Activated CD4-positive, alpha-beta T cell treated with anti-CD3 and anti-CD28 coated beads, Interleukin-2, amount 50 U/mL, for 1 hour (primary cell): ENCODE measurements around the gene LYPLAL1.

ENCODE experiments used
- DNase-seq: peaks from one replicate; pipeline ENCODE4 v3.0.0-alpha.2; 2020

LYPLAL1 gene

DNA sequence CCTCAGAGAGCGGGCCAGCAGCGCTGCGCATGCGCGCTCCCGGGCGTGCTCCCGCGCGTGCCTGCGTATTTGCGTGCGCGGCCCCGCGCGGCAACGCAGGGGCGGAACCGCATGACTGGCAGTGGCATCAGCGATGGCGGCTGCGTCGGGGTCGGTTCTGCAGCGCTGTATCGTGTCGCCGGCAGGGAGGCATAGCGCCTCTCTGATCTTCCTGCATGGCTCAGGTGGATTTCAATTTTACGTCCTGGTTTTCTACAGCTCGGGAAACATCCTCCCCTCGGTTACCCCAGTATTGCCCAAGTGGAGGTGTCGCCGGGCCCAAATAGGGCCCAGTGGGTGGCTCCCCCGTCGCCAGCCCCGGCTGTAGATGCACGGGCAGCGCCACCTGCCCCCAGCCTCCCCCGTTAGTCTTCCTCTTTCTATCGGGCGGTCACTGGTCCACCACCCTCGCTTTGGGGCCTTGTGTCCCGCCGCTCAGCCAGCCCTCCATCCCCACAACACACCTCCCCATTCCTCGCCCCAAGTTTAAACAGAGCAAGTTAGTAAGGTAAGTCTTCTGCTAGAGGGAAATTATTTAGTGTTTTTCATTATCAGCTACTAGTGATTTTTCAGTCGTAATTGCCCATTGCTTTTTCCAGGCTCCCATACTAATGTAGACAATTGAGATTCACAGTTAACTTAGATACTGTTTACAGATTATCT is at the start of gene LYPLAL1:
LYPLAL1 (plus strand) TSS at position 121 of the 702 bp plus-strand sequence; CDS start at position 134, 13 bp downstream.
- DNase-seq, result peak; percentile 86

DNA sequence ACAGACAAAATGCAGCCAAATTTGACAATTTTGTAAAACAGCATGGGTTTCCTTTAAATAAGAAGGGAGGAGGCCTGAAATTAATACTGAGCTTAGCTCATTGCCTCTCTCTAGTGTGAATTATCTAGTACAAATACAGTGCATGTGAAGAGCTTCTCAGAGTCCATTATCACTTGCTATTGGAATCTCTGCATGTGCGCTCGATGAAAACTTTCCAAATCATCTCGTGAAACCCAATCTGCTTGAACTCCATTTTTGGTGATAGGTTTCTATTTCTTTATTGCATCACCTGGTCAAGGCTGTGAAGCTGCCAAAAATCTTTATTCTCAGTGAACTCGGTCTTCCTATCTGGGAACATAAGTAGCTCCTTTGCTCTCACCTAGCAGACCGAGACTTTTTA is 49.5 kb upstream of the LYPLAL1 start:
- no peak for DNase-seq

DNA sequence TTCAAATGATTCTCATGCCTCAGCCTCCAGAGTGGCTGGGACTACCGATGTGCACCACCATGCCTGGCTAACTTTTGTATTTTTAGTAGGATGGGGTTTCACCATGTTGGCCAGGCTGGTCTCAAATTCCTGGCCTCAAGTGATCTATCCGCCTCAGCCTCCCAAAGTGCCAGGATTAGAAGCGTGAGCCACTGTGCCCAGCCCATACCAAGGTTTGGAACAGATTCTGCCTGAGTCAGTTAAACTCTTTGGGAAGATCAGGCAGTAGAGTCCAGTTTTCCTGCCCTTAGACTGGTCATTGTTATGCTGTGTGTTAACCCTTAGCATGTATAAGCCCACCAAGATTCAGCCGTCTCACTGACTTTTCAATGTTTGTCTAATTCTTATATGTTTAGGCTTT is 48.3 kb upstream of the LYPLAL1 start:
- no peak for DNase-seq

DNA sequence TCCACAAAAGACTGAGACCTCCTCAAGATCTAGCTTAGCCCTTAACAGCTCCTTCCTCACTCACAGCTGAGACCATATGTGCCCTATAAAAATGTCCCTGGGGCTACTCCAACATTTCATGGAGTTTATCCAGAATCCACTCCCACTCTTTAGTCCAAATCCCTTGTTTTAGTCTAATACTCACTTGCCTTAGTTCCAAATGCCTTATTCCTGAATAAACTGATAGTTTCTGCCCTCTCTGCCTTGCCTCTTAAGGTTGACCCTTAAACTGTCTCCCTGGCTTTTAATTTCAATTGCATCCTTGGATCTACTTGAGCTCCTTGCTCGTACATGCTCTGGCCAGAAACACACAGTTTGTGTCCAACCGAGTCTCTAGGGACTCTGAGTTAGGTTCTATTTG is 47.3 kb upstream of the LYPLAL1 start:
- DNase-seq, result no peak

DNA sequence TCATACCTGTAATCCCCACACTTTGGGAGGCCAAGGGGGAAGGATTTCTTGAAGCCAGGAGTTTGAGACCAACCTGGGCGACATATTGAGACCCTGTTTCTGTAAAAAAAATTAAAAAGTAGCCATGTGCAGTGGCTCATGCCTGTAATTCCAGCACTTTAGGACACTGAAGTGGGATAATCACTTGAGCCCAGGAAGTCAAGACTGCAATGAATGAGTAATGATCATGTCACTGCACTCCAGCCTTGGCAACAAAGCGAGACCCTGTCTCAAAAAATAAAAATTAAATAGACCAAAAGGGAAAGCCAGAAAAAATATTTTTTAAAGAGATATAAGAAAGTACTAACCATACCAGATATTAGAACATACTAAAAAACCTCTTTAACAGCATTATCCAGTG is 44.7 kb upstream of the LYPLAL1 start:
- no peak for DNase-seq

DNA sequence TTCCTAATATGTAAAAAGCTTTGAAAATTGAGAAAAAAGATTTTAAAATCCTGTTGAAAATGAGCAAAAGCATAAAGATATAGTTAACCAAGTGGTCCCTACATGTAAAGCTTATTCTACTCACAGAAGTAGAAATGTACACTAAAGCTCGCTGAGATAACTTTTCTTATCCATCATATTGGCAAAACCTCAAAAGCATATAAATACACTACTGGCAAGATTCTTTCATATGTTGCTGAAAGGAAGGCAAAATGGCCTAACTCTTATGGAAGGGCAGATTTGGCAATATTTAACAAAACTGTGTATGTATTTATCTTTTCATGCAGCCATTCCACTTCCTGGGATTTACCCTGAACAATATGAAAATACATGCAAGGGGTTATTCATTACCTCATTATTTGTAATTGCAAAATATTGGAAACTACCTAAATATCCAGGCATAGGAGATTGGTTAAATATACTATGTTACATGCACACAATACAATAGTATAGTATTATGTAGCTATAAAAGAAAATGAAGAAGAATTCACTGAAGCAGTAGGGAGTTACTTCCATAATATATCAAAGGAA is 43.2 kb upstream of the LYPLAL1 start:
- no peak for DNase-seq

DNA sequence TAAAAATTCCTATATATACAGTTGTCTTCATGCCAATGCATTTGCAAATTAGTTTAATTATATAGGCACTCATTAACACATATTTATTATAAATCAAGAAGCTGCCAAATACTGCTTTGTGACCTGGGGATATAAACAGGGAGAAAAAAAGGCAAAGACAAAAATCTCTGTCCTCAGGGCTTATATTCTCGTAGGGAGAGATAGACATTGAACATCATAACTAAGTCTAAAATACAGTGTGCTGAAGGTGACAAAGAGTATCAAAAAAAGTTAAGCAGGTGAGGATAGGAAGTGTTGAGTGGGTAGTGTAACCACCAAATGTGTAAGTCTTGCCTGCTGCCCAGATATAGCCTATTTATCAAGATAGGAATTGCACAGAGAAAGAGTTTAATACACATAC is 40.7 kb upstream of the LYPLAL1 start:
- no peak for DNase-seq

DNA sequence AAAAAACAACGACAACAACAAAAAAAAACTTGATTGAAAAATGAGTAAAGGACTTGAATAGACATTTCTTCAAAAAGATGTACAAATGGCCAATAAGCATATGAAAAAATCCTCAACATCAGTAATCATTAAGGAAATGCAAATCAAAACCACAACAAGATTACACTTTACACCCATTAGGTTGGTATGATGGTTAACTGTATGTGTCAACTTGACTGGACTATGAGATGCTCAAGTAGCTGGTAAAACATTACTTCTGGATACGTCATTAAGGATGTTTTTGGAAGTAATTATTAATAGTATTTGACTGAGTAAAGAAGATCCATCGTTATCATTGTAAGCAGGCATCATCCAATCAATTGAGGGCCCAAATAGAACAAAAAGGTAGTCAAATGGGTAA is 34.9 kb upstream of the LYPLAL1 start:
- no peak for DNase-seq

DNA sequence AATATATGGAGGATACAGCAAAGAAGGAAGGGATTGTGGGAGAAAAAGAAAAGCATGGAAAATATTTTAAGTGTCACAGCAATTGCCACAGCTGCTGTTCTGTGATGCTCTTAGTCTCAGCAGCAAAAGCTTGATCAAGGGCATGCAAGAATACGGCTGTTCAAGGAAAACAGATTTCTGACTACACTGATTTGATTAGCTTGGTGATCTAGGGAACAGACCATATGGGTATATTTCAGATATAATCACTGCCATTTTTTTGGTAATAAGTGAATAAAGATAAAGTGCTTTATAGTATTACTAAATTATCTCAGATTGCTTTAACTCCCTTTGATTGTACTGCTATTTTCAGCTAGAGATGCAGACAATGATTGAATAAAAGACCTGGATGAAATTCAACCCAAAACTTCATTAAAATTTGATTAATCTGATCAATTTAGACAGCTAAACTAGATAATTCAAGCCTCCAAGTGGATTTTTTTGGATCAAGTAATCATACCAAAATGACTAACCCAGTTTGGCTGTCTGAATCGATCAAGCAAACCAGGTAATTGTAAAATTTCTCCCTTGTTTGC is 33.3 kb upstream of the LYPLAL1 start:
- DNase-seq, result no peak

DNA sequence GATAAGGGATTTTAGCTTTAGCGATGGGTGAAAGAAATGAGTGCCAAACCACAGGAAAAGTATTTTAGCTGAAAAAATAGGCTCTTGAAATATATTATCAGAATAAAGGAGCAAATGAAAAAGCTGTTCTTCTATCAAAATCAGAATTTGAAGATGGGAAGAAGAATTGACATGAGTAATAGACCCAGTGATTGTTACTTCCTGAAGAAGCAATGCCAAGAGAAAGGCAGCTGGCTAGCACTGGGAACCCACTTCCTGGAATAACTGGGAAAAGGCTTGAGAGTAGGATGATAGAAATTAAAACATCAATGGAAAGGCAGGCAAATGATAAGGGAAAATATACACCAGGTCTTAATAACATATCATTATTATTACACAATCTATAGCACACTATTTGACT is 29.9 kb upstream of the LYPLAL1 start:
- no peak for DNase-seq

DNA sequence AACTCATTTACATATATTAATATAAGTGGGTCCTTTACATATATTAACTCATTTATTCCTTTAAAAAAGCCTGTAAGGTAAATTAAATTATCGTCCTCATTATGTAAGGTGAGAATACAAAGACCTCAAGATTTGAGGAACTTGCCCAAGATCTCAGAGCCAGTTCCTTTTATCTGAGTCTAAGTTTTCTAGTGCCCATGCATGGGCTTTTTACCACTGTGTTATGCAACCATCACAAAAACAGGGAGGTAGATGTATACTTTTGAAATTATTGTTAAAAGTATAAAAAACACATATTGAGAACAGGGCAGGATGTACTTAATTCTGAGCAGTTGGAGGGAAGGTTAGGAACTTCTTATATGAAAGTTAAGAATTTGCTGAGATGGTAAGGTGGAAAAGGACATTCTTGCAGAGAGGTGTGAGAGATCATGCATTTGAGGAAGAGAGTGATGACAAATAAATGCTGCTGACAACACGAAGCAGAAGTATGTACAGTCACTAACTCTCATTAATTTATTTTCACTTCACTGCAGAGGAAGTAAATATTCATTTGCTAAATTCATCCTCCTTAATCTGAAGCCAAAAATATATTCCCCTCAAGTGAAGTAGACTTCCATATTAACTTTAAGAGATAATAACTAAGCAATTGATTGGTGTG is 28.9 kb upstream of the LYPLAL1 start:
- DNase-seq, result no peak

DNA sequence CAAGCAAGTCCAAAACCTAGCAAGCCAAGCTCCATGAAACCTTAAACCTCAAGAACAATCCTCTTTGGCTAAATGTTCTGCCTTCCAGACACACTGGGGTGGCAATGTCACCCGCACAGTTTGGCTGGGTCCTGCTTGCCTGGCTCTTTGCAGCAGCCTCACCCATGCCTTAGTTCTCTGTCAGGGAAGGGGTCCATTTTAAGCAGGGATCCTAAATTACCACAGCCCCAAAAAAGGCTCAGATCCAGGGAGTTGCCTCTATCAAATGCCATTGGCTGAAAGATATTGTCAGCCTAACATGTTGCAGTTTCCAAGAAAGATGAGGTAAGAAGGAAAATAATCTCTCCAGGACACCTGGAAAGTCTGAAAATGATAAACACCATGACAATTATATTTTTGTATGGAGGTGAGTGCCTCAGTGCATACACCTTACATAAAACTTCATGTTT is 26.1 kb upstream of the LYPLAL1 start:
- DNase-seq, result no peak

DNA sequence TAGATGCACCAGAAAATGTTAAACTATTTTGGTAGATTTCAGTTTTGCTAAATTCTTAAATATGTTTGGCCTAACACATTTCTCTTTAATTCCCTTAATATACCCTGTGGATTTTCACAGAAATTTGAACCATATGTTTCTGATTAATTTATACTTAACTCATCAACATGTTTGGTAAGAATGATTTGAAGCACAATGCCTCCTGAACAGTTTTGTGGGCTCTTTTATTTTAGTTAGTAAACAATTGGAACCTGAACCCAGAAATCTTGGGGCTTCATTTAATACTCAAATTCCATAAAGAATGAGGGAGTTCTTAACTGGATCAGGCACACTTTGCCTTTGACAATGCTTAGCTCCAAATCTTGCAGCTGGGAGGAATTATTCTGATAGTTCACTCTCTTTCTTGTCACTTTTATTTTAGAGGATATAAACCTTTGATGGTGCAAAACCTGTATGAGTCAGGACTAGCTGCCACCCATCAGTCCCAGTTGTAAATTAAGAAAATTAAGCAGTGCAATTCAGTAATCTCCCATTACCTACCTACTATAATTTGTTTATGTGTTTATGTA is 24.6 kb upstream of the LYPLAL1 start:
- no peak for DNase-seq

DNA sequence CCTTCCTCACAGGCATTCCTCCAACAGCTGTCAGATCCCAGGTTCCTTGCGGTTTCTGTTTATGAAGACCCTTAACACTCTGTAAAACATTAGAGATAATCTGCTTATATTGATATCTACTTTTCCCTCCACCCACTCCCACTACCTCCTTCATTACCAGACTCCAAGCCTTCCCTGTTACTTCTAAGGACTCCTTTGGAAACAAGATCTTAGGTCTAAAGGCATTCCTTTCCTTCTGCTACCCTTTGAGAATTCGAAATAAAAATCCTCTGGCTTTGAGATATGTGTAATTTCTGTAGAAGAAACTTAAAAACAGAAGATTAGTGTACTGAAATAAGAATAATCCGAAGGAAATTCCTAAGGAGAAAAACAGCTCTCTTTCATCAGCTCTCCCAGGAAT is 23.7 kb upstream of the LYPLAL1 start:
- no peak for DNase-seq

DNA sequence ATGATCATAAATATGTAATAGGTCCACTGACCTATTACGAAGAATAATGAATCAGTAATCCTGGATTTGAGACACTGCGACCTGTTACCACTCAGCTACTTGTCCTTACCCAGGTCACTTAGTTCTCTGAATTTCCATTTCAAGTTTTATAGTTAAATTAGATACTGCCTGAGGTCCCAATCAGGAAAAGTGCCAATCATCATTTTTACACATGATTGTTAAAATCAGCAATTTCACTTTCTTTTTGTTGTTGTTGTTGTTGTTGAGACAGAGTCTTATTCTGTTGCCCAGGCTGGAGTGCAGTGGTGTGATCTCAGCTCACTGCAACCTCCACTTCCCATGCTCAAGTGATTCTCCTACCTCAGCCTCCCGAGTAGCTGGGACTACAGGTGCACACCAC is 22.8 kb upstream of the LYPLAL1 start:
- no peak for DNase-seq

DNA sequence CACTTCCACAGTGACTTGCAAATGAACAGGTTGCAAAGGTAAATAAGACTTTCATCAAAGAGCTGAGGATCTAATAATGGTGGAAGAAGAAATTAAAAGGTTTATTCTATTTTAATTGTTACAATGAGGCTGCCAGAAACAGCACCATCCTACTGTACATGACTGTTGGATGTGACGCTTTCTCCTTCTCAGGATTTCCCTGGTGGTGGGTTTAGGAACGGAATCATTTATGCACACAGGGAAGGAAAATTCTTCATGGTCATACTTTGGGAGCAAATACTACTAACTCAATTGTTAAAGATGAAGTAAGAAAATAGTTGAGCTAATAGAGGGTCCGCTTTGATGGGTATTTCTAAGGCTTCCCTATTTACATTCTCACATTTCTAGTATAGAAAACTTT is 22.2 kb upstream of the LYPLAL1 start:
- DNase-seq, result no peak

DNA sequence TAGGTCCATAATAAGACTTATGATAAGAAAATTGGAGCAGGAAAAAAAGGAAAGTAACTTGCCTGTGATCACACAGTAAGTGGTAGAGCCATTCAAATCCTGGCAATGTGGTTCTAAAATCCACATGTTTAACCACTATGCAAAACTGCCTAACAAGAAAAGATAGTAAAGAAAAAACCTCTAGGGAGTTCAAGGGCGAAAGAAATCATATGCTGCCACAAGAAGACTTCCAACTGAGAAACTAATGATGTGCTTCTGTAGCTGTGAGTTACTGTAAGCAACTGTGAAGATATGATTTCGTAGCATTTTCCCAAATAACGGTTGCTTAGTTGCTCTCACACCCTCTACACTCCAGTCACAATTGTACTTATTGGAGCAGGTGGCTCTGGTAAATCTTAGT is 20.9 kb upstream of the LYPLAL1 start:
- no peak for DNase-seq

DNA sequence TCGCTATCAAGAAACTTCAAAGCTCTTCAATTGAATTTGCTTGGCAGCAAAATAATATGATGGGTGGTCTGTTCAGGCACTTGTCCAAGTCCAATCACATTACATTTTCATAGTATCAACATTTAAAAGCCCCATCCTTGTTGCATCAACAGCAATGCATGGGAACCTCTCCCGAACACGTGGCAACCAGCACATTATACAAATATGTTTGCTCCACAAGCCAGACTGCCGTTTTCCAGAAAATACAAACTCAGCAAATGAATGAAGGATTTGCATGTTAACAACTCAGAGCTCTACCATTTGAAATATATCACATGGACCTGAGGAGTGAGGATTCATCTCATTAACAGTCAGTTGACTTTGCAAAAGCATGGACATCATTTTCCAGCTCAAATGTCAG is 20.0 kb upstream of the LYPLAL1 start:
- DNase-seq, result no peak

DNA sequence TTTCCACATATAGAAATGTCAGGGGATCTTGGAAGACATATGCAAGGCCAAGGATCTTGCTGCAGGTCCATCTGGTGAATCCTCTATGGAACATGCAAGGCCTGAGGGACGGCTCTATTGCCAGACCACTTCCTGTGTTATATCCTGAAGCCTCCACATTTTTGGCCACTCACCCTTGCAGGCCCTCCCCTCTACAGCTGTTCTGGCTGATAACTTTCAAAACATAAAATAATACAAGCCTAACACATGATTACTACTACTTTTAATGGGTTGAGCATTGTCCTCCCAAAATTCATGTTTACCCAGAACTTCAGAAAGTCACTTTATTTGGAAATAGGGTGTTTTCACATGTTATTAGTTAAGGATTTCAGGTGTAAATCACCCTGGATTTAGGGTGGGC is 18.5 kb upstream of the LYPLAL1 start:
- no peak for DNase-seq

DNA sequence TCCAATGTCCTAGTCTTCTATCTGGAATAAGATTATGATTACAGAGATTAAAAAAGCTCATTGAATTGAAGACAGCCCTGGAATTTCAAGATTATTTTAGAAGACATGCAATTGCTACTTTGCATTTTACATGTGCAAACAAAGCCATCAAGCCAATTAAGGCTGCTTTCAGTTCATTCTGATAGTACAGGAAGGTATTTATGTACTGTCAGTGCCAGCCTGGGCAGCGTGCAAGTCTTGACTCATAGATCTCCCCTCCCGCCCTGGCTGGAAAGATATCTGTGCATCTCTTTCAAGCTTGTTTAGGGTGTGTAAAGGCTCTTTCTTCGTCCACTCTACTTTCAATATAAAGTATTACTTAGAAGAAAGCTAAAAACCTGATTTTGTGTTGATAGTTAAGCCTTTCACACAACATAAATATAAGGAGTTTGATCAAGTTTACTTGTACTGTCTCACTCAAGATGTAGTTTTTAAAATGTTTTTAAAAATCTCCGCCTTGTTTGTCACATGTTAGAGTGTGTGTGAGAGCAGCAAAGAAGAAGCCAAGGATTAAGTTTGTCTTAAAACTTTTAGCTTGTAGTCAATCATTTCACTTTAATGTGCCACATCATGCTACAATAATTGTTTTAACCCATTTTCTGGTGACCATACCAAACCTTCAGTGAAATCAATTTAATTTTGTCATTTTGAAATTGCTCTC is 13.6 kb upstream of the LYPLAL1 start:
- DNase-seq, result no peak

DNA sequence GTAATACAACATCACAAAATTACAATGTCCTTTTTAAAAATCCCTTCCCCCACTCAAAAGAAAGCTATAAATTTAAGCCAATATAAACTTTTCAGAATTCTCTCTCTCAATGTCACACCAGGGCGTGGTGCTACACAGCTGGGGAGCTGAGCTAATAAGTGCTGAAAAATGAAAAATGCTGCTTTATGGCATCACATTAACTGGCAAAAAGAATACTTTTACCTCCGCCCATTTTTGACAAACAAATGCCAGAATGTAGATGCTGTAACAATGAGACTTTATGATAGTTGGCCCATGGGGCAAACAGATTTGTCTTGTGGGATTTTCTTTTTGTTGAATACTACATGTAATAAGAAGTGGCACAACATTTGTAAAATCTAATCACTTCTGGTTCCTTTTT is 12.7 kb upstream of the LYPLAL1 start:
- no peak for DNase-seq

DNA sequence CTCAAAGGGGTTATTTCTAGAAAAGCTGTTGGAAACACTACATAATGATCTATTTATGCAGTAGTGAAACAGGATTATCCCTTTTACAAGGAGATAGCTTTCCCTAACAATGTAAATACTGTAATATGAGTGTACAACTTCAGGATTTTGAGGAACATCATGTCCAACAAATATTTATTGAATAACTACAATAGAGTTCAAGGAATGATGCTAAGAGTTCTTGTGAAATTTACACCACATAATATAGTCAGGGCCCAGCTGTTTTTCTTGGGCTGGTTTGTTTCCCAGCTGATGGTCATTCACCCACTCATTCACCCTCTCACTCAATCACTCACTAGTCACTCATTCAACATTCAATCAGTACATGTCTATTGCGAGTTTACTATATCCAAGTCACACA is 12.3 kb upstream of the LYPLAL1 start:
- no peak for DNase-seq

DNA sequence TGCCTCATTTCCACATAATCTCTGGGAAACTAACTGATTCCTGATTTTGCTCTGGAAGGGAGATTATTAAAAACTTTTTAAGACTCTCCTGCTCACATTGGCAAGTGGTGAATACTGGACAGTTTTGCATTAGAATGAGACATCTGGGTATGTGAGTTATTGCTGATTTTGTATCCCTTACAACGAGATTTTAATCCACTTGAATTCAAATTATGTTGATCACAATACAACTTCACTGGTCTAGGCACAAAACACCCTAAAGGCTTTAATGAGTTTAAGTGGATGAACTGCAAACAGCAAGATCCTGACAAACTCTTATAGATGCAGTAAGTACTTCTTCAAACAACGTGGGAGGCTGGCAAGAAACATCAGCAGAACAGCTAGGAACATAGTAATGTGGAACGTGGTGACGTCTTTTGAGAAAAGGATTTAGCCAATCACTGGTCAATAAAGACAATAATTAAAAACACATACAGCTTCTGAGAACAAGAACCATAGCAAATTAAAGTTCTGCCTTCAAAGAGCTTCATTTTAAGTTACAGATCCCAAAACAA is 10.2 kb upstream of the LYPLAL1 start:
- no peak for DNase-seq
